Measurements from ENCODE around the gene PPP1R12A.

PPP1R12A gene

GRCh38 chr12:79925492-79925891 lies 9.4 kb downstream of the PPP1R12A start:
- Histone ChIP-seq H3K4me3 (ENCODE audit: low read depth in 1 of 2, low read length in 2 of 2) (no peak overlapping the region), H3K27me3 (ENCODE audit: control insufficient read depth in 1 of 2, insufficient read depth in 2 of 2, low read length in 2 of 2) (no peaks in the 10 kb centered on the region), H3K4me1 (ENCODE audit: control insufficient read depth in 1 of 2, insufficient read depth in 2 of 2, low read length in 2 of 2) (peaks cover 8 to 23% of the 10 kb centered on the region in 2 donors), H3K27ac (ENCODE audit: low read depth, low read length) (no peak overlapping the region), H3K9ac (ENCODE audit: low read depth in 1 of 2, low read length in 2 of 2) (no peak overlapping the region), H3K9me3 (ENCODE audit: control insufficient read depth in 1 of 2, low read length in 2 of 2) (no peaks in the 10 kb centered on the region), H3K36me3 (ENCODE audit: control insufficient read depth in 1 of 2, insufficient read depth in 2 of 2, low read length in 2 of 2) (no peaks in the 10 kb centered on the region)

- H3K36me3 ChIP-seq (ENCODE audit: control insufficient read depth in 1 of 2, insufficient read depth in 2 of 2, low read length in 2 of 2): no peaks in the 10 kb centered on the region
- no peak overlapping the region for H3K9ac ChIP-seq (ENCODE audit: low read depth in 1 of 2, low read length in 2 of 2)
- H3K4me3 ChIP-seq (ENCODE audit: low read depth in 1 of 2, low read length in 2 of 2): no peak overlapping the region
- H3K27ac ChIP-seq (ENCODE audit: low read depth, low read length): no peak overlapping the region
- peaks cover 3 to 15% of the 10 kb centered on the region in 2 donors for H3K4me1 ChIP-seq (ENCODE audit: control insufficient read depth in 1 of 2, insufficient read depth in 2 of 2, low read length in 2 of 2)
- H3K27me3 ChIP-seq (ENCODE audit: control insufficient read depth in 1 of 2, insufficient read depth in 2 of 2, low read length in 2 of 2): no peaks in the 10 kb centered on the region
- no peaks in the 10 kb centered on the region for H3K9me3 ChIP-seq (ENCODE audit: control insufficient read depth in 1 of 2, low read length in 2 of 2)
Observed at GRCh38 chr12:79921786-79922185, 13.1 kb downstream of the PPP1R12A start.

- Histone ChIP-seq H3K27me3 (ENCODE audit: control insufficient read depth in 1 of 2, insufficient read depth in 2 of 2, low read length in 2 of 2) (no peaks in the 10 kb centered on the region), H3K9me3 (ENCODE audit: control insufficient read depth in 1 of 2, low read length in 2 of 2) (no peaks in the 10 kb centered on the region), H3K9ac (ENCODE audit: low read depth in 1 of 2, low read length in 2 of 2) (no peak overlapping the region), H3K27ac (ENCODE audit: low read depth, low read length) (no peak overlapping the region), H3K36me3 (ENCODE audit: control insufficient read depth in 1 of 2, insufficient read depth in 2 of 2, low read length in 2 of 2) (no peaks in the 10 kb centered on the region), H3K4me1 (ENCODE audit: control insufficient read depth in 1 of 2, insufficient read depth in 2 of 2, low read length in 2 of 2) (peaks cover 3 to 15% of the 10 kb centered on the region in 2 donors), H3K4me3 (ENCODE audit: low read depth in 1 of 2, low read length in 2 of 2) (no peak overlapping the region)
Observed at GRCh38 chr12:79920421-79921238, 14.3 kb downstream of the PPP1R12A start.

GRCh38 chr12:79919762-79920161 lies 15.1 kb downstream of the PPP1R12A start:
- no peaks in the 10 kb centered on the region for H3K9me3 ChIP-seq (ENCODE audit: control insufficient read depth in 1 of 2, low read length in 2 of 2)
- peaks cover 3 to 19% of the 10 kb centered on the region in 2 donors for H3K4me1 ChIP-seq (ENCODE audit: control insufficient read depth in 1 of 2, insufficient read depth in 2 of 2, low read length in 2 of 2)
- H3K27ac ChIP-seq (ENCODE audit: low read depth, low read length): no peak overlapping the region
- H3K4me3 ChIP-seq (ENCODE audit: low read depth in 1 of 2, low read length in 2 of 2): no peak overlapping the region
- no peaks in the 10 kb centered on the region for H3K27me3 ChIP-seq (ENCODE audit: control insufficient read depth in 1 of 2, insufficient read depth in 2 of 2, low read length in 2 of 2)
- H3K36me3 ChIP-seq (ENCODE audit: control insufficient read depth in 1 of 2, insufficient read depth in 2 of 2, low read length in 2 of 2): no peaks in the 10 kb centered on the region
- no peak overlapping the region for H3K9ac ChIP-seq (ENCODE audit: low read depth in 1 of 2, low read length in 2 of 2)

GRCh38 chr12:79916826-79917225 lies 18.1 kb downstream of the PPP1R12A start:
- Histone ChIP-seq H3K4me3 (ENCODE audit: low read depth in 1 of 2, low read length in 2 of 2) (no peak overlapping the region), H3K4me1 (ENCODE audit: control insufficient read depth in 1 of 2, insufficient read depth in 2 of 2, low read length in 2 of 2) (peaks cover 0 to 12% of the 10 kb centered on the region in 2 donors), H3K36me3 (ENCODE audit: control insufficient read depth in 1 of 2, insufficient read depth in 2 of 2, low read length in 2 of 2) (no peaks in the 10 kb centered on the region), H3K27ac (ENCODE audit: low read depth, low read length) (no peak overlapping the region), H3K9me3 (ENCODE audit: control insufficient read depth in 1 of 2, low read length in 2 of 2) (no peaks in the 10 kb centered on the region), H3K27me3 (ENCODE audit: control insufficient read depth in 1 of 2, insufficient read depth in 2 of 2, low read length in 2 of 2) (no peaks in the 10 kb centered on the region), H3K9ac (ENCODE audit: low read depth in 1 of 2, low read length in 2 of 2) (no peak overlapping the region)

- H3K27ac ChIP-seq (ENCODE audit: low read depth, low read length): no peak overlapping the region
- no peaks in the 10 kb centered on the region for H3K36me3 ChIP-seq (ENCODE audit: control insufficient read depth in 1 of 2, insufficient read depth in 2 of 2, low read length in 2 of 2)
- H3K9me3 ChIP-seq (ENCODE audit: control insufficient read depth in 1 of 2, low read length in 2 of 2): no peaks in the 10 kb centered on the region
- no peak overlapping the region for H3K4me3 ChIP-seq (ENCODE audit: low read depth in 1 of 2, low read length in 2 of 2)
- no peak overlapping the region for H3K9ac ChIP-seq (ENCODE audit: low read depth in 1 of 2, low read length in 2 of 2)
- no peaks in the 10 kb centered on the region for H3K27me3 ChIP-seq (ENCODE audit: control insufficient read depth in 1 of 2, insufficient read depth in 2 of 2, low read length in 2 of 2)
- H3K4me1 ChIP-seq (ENCODE audit: control insufficient read depth in 1 of 2, insufficient read depth in 2 of 2, low read length in 2 of 2): peaks cover 0 to 3% of the 10 kb centered on the region in 2 donors
Observed at GRCh38 chr12:79911889-79912656, 22.8 kb downstream of the PPP1R12A start.

- peaks cover 0 to 5% of the 10 kb centered on the region in 2 donors for H3K4me1 ChIP-seq (ENCODE audit: control insufficient read depth in 1 of 2, insufficient read depth in 2 of 2, low read length in 2 of 2)
- H3K4me3 ChIP-seq (ENCODE audit: low read depth in 1 of 2, low read length in 2 of 2): no peak overlapping the region
- no peaks in the 10 kb centered on the region for H3K36me3 ChIP-seq (ENCODE audit: control insufficient read depth in 1 of 2, insufficient read depth in 2 of 2, low read length in 2 of 2)
- H3K9ac ChIP-seq (ENCODE audit: low read depth in 1 of 2, low read length in 2 of 2): no peak overlapping the region
- H3K27ac ChIP-seq (ENCODE audit: low read depth, low read length): no peak overlapping the region
- no peaks in the 10 kb centered on the region for H3K9me3 ChIP-seq (ENCODE audit: control insufficient read depth in 1 of 2, low read length in 2 of 2)
- no peaks in the 10 kb centered on the region for H3K27me3 ChIP-seq (ENCODE audit: control insufficient read depth in 1 of 2, insufficient read depth in 2 of 2, low read length in 2 of 2)
Observed at GRCh38 chr12:79908366-79908765, 26.5 kb downstream of the PPP1R12A start.

GRCh38 chr12:79901506-79901905 lies 33.4 kb downstream of the PPP1R12A start:
- H3K9me3 ChIP-seq (ENCODE audit: control insufficient read depth in 1 of 2, low read length in 2 of 2): no peaks in the 10 kb centered on the region
- no peak overlapping the region for H3K9ac ChIP-seq (ENCODE audit: low read depth in 1 of 2, low read length in 2 of 2)
- H3K36me3 ChIP-seq (ENCODE audit: control insufficient read depth in 1 of 2, insufficient read depth in 2 of 2, low read length in 2 of 2): no peaks in the 10 kb centered on the region
- no peak overlapping the region for H3K27ac ChIP-seq (ENCODE audit: low read depth, low read length)
- H3K27me3 ChIP-seq (ENCODE audit: control insufficient read depth in 1 of 2, insufficient read depth in 2 of 2, low read length in 2 of 2): no peaks in the 10 kb centered on the region
- H3K4me1 ChIP-seq (ENCODE audit: control insufficient read depth in 1 of 2, insufficient read depth in 2 of 2, low read length in 2 of 2): peaks cover 0 to 5% of the 10 kb centered on the region in 2 donors
- no peak overlapping the region for H3K4me3 ChIP-seq (ENCODE audit: low read depth in 1 of 2, low read length in 2 of 2)

- H3K9me3 ChIP-seq (ENCODE audit: control insufficient read depth in 1 of 2, low read length in 2 of 2): no peaks in the 10 kb centered on the region
- peaks cover 0 to 5% of the 10 kb centered on the region in 2 donors for H3K4me1 ChIP-seq (ENCODE audit: control insufficient read depth in 1 of 2, insufficient read depth in 2 of 2, low read length in 2 of 2)
- no peak overlapping the region for H3K27ac ChIP-seq (ENCODE audit: low read depth, low read length)
- no peak overlapping the region for H3K9ac ChIP-seq (ENCODE audit: low read depth in 1 of 2, low read length in 2 of 2)
- no peaks in the 10 kb centered on the region for H3K36me3 ChIP-seq (ENCODE audit: control insufficient read depth in 1 of 2, insufficient read depth in 2 of 2, low read length in 2 of 2)
- H3K4me3 ChIP-seq (ENCODE audit: low read depth in 1 of 2, low read length in 2 of 2): no peak overlapping the region
- H3K27me3 ChIP-seq (ENCODE audit: control insufficient read depth in 1 of 2, insufficient read depth in 2 of 2, low read length in 2 of 2): no peaks in the 10 kb centered on the region
Observed at GRCh38 chr12:79900951-79901350, 33.9 kb downstream of the PPP1R12A start.

GRCh38 chr12:79900199-79900598 lies 34.7 kb downstream of the PPP1R12A start:
- Histone ChIP-seq H3K27me3 (ENCODE audit: control insufficient read depth in 1 of 2, insufficient read depth in 2 of 2, low read length in 2 of 2) (no peaks in the 10 kb centered on the region), H3K9ac (ENCODE audit: low read depth in 1 of 2, low read length in 2 of 2) (no peak overlapping the region), H3K4me1 (ENCODE audit: control insufficient read depth in 1 of 2, insufficient read depth in 2 of 2, low read length in 2 of 2) (peaks cover 0 to 5% of the 10 kb centered on the region in 2 donors), H3K9me3 (ENCODE audit: control insufficient read depth in 1 of 2, low read length in 2 of 2) (no peaks in the 10 kb centered on the region), H3K27ac (ENCODE audit: low read depth, low read length) (no peak overlapping the region), H3K36me3 (ENCODE audit: control insufficient read depth in 1 of 2, insufficient read depth in 2 of 2, low read length in 2 of 2) (no peaks in the 10 kb centered on the region), H3K4me3 (ENCODE audit: low read depth in 1 of 2, low read length in 2 of 2) (no peak overlapping the region)

Data from duodenal mucosa (tissue), 2 donors.